ENCODE measurements around the gene SPATA31D3. TPM values are rescaled to one million over a fixed set of nuclear protein-coding genes. Genes with fewer than 3 reads are reported as not detected.

The SPATA31D3 gene
- total and polyA plus RNA-seq, 2 of the 8 experiments (the other 6 are each of a cell fraction or from before 2014, with no cell fraction given) = not detected

GRCh38 chr9:81955625-81956024 lies 12.3 kb downstream of the SPATA31D3 start:
- H2BK120ac ChIP-seq (replicated peaks; ENCODE audit: low read depth, low read length) = no peak overlapping the region
- ChIA-PET POLR2A (ENCODE audit: partially characterized antibody) (no interaction called here), CTCF (ENCODE audit: partially characterized antibody) (no interaction called here)
- H2AK5ac ChIP-seq (ENCODE audit: low read depth, low read length) = no peak overlapping the region
- H3K4me2 ChIP-seq (ENCODE audit: insufficient read depth in 1 of 2, low read depth in 2 of 2, low read length in 2 of 2) = no peak overlapping the region
- H3K79me2 ChIP-seq (ENCODE audit: control insufficient read depth in 1 of 2, insufficient read depth in 2 of 2, low read length in 2 of 2) = no peaks in the 10 kb centered on the region
- peaks cover 13 to 17% of the 10 kb centered on the region in 2 experiments; a peak in 3 of 4 replicates for H3K9me3 ChIP-seq (ENCODE audit: insufficient read depth in 2 of 2, low read depth in 1 of 2, low read length in 1 of 2)
- no peak overlapping the region for H3K9ac ChIP-seq (replicated peaks in 1 of 4; ENCODE audit: extremely low read depth in 1 of 4, low read depth in 3 of 4, low read length in 3 of 4)
- no peaks in the 10 kb centered on the region for H3K36me3 ChIP-seq (ENCODE audit: control insufficient read depth in 2 of 4, insufficient read depth in 4 of 4, low read length in 3 of 4)
- H3K4me1 ChIP-seq (replicated peaks in 1 of 4; ENCODE audit: control insufficient read depth in 3 of 4, insufficient read depth in 4 of 4, low read length in 3 of 4) = no peaks in the 10 kb centered on the region
- no peak overlapping the region for H3K4me3 ChIP-seq (ENCODE audit: extremely low read depth in 1 of 4, insufficient read depth in 2 of 4, low read depth in 3 of 4, low read length in 4 of 4)
- H3K27ac ChIP-seq (ENCODE audit: low read depth, low read length) = no peak overlapping the region
- H4K5ac ChIP-seq (ENCODE audit: insufficient read length, low read depth, low read length) = no peak overlapping the region
- no peak overlapping the region for H3K23ac ChIP-seq (ENCODE audit: insufficient read length)
- H3K14ac ChIP-seq (ENCODE audit: insufficient read length) = no peak overlapping the region
- no peak overlapping the region for H3K56ac ChIP-seq (replicated peaks; ENCODE audit: insufficient read length, low read depth, low read length)
- H3K23me2 ChIP-seq (ENCODE audit: low read depth, low read length) = peaks cover 1% of the 10 kb centered on the region; the same call in 1 of the 2 replicates
- H2BK12ac ChIP-seq (ENCODE audit: low read depth, low read length) = no peak overlapping the region
- H3K27me3 ChIP-seq (replicated peaks in 1 of 4; ENCODE audit: control insufficient read depth in 3 of 4, extremely low read depth in 1 of 4, insufficient read depth in 3 of 4, low read length in 3 of 4) = no peaks in the 10 kb centered on the region
- H4K91ac ChIP-seq (replicated peaks; ENCODE audit: insufficient read length, low read length) = no peak overlapping the region
- no peak overlapping the region for H2BK15ac ChIP-seq (ENCODE audit: low read length)
- H3K18ac ChIP-seq (ENCODE audit: extremely low read depth, low read length) = no peak overlapping the region
- no peak overlapping the region for H2BK20ac ChIP-seq (ENCODE audit: low read length)
- no peak overlapping the region for H3K4ac ChIP-seq (replicated peaks; ENCODE audit: insufficient read length, low read depth, low read length)
- no peaks in the 10 kb centered on the region for H3K79me1 ChIP-seq (ENCODE audit: low read depth, low read length)
- FAIRE-seq = no peak
- no peak overlapping the region for H2BK5ac ChIP-seq (ENCODE audit: low read depth, low read length)
- H2AFZ ChIP-seq (ENCODE audit: low read length) = no peak overlapping the region
- no peak overlapping the region for H4K8ac ChIP-seq (ENCODE audit: extremely low read depth, insufficient read depth, low read length)
- no peak for DNase-seq (ENCODE audit: low read depth in 1 of 2, low spot score in 2 of 2)
- H4K20me1 ChIP-seq (replicated peaks in 1 of 2; ENCODE audit: control insufficient read depth in 1 of 2, insufficient read depth in 2 of 2, low read length in 2 of 2) = no peaks in the 10 kb centered on the region
- TF ChIP-seq POU5F1 (IDR thresholded peaks at IDR 0.05; ENCODE audit: low read depth, low read length) = no peak
- TF ChIP-seq, protein P1, sequence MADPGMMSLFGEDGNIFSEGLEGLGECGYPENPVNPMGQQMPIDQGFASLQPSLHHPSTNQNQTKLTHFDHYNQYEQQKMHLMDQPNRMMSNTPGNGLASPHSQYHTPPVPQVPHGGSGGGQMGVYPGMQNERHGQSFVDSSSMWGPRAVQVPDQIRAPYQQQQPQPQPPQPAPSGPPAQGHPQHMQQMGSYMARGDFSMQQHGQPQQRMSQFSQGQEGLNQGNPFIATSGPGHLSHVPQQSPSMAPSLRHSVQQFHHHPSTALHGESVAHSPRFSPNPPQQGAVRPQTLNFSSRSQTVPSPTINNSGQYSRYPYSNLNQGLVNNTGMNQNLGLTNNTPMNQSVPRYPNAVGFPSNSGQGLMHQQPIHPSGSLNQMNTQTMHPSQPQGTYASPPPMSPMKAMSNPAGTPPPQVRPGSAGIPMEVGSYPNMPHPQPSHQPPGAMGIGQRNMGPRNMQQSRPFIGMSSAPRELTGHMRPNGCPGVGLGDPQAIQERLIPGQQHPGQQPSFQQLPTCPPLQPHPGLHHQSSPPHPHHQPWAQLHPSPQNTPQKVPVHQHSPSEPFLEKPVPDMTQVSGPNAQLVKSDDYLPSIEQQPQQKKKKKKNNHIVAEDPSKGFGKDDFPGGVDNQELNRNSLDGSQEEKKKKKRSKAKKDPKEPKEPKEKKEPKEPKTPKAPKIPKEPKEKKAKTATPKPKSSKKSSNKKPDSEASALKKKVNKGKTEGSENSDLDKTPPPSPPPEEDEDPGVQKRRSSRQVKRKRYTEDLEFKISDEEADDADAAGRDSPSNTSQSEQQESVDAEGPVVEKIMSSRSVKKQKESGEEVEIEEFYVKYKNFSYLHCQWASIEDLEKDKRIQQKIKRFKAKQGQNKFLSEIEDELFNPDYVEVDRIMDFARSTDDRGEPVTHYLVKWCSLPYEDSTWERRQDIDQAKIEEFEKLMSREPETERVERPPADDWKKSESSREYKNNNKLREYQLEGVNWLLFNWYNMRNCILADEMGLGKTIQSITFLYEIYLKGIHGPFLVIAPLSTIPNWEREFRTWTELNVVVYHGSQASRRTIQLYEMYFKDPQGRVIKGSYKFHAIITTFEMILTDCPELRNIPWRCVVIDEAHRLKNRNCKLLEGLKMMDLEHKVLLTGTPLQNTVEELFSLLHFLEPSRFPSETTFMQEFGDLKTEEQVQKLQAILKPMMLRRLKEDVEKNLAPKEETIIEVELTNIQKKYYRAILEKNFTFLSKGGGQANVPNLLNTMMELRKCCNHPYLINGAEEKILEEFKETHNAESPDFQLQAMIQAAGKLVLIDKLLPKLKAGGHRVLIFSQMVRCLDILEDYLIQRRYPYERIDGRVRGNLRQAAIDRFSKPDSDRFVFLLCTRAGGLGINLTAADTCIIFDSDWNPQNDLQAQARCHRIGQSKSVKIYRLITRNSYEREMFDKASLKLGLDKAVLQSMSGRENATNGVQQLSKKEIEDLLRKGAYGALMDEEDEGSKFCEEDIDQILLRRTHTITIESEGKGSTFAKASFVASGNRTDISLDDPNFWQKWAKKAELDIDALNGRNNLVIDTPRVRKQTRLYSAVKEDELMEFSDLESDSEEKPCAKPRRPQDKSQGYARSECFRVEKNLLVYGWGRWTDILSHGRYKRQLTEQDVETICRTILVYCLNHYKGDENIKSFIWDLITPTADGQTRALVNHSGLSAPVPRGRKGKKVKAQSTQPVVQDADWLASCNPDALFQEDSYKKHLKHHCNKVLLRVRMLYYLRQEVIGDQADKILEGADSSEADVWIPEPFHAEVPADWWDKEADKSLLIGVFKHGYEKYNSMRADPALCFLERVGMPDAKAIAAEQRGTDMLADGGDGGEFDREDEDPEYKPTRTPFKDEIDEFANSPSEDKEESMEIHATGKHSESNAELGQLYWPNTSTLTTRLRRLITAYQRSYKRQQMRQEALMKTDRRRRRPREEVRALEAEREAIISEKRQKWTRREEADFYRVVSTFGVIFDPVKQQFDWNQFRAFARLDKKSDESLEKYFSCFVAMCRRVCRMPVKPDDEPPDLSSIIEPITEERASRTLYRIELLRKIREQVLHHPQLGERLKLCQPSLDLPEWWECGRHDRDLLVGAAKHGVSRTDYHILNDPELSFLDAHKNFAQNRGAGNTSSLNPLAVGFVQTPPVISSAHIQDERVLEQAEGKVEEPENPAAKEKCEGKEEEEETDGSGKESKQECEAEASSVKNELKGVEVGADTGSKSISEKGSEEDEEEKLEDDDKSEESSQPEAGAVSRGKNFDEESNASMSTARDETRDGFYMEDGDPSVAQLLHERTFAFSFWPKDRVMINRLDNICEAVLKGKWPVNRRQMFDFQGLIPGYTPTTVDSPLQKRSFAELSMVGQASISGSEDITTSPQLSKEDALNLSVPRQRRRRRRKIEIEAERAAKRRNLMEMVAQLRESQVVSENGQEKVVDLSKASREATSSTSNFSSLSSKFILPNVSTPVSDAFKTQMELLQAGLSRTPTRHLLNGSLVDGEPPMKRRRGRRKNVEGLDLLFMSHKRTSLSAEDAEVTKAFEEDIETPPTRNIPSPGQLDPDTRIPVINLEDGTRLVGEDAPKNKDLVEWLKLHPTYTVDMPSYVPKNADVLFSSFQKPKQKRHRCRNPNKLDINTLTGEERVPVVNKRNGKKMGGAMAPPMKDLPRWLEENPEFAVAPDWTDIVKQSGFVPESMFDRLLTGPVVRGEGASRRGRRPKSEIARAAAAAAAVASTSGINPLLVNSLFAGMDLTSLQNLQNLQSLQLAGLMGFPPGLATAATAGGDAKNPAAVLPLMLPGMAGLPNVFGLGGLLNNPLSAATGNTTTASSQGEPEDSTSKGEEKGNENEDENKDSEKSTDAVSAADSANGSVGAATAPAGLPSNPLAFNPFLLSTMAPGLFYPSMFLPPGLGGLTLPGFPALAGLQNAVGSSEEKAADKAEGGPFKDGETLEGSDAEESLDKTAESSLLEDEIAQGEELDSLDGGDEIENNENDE (IDR thresholded peaks at IDR 0.05; ENCODE audit: insufficient replicate concordance, low read length) = no peak

Measured in H1 (cell line).